ENCODE measurements around the gene NEGR1. TPM values are rescaled to one million over a fixed set of nuclear protein-coding genes. Genes with fewer than 3 reads are reported as not detected.

Gene NEGR1
- total RNA-seq, 4 donors from 2014 or later: 7.0 to 10.0 (median 8.1) TPM

DNA sequence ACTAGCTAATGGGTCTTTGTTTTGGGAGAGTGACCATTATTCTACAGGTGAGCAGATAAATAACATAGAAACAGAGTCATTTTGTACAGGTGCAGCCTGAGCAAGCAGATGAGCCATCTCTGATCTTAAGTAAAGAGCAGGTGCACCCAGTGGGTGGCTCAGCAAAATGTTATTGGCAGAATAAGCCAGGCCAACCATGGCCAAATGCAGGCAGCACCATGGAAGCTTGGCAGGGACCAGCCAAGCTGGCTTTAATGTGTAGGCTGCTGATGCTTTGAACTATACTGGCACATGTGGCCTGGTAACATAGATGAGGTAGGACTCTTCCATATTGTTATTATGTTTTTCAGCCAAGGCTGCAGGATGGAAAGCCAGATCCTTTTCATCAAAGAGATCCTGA, 648.2 kb downstream of the NEGR1 start:
- Histone ChIP-seq H3K36me3 (no peaks in the 10 kb centered on the region), H3K4me1 (no peaks in the 10 kb centered on the region), H3K27ac (no peak overlapping the region), H3K9me3 (no peaks in the 10 kb centered on the region), H3K27me3 (no peaks in the 10 kb centered on the region), H3K4me3 (no peak overlapping the region)
- no peak for DNase-seq
- TF ChIP-seq POLR2AphosphoS5 (IDR thresholded peaks at IDR 0.05) (no peak), EP300 (IDR thresholded peaks at IDR 0.05; ENCODE audit: low read depth) (no peak), POLR2A (IDR thresholded peaks at IDR 0.05) (no peak)
- TF ChIP-seq, protein P1, sequence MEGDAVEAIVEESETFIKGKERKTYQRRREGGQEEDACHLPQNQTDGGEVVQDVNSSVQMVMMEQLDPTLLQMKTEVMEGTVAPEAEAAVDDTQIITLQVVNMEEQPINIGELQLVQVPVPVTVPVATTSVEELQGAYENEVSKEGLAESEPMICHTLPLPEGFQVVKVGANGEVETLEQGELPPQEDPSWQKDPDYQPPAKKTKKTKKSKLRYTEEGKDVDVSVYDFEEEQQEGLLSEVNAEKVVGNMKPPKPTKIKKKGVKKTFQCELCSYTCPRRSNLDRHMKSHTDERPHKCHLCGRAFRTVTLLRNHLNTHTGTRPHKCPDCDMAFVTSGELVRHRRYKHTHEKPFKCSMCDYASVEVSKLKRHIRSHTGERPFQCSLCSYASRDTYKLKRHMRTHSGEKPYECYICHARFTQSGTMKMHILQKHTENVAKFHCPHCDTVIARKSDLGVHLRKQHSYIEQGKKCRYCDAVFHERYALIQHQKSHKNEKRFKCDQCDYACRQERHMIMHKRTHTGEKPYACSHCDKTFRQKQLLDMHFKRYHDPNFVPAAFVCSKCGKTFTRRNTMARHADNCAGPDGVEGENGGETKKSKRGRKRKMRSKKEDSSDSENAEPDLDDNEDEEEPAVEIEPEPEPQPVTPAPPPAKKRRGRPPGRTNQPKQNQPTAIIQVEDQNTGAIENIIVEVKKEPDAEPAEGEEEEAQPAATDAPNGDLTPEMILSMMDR (IDR thresholded peaks at IDR 0.05): no peak
- intact Hi-C loops (cut with DNase I; ENCODE audit: low total_unique reads) (no loop called here), in situ Hi-C loops (cut with MboI; ENCODE audit: low pct_ligation_motif_present in 1 of 4, low pct_unique_long_range_greater_than_20kb in 1 of 4, low sequenced_read_pairs in 3 of 4) (no loop called here)

DNA sequence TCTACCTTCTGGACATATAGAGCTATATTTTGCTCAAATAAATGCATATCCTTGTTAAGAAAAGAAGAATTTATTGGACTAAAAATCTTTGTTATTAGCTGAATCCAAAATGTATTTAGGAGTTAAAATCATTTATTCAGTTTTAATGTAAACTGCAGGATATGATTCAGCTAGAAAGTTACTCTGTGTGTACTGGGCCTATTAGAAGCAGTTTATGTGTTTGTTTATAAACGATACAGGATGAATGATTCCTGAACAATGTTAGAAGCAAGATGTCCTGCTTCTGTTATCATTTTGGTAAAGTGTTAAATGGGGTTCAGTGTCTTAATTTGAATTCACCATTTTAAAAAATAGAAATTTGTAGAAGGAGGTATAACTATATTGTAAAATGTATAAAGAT, 652.3 kb downstream of the NEGR1 start:
- in situ Hi-C loops (cut with MboI; ENCODE audit: low pct_ligation_motif_present in 1 of 4, low pct_unique_long_range_greater_than_20kb in 1 of 4, low sequenced_read_pairs in 3 of 4) (no loop called here), intact Hi-C loops (cut with DNase I; ENCODE audit: low total_unique reads) (no loop called here)
- H3K9me3 ChIP-seq: no peaks in the 10 kb centered on the region
- no peaks in the 10 kb centered on the region for H3K36me3 ChIP-seq
- DNase-seq: no peak
- no peak overlapping the region for H3K4me3 ChIP-seq
- H3K27ac ChIP-seq: no peak overlapping the region
- H3K27me3 ChIP-seq: no peaks in the 10 kb centered on the region
- no peaks in the 10 kb centered on the region for H3K4me1 ChIP-seq
- 74 to 80% methylated on average over 1 of the region's 1 CpG for WGBS, 2 donors (ENCODE audit: low coverage in 1 of 2)
- TF ChIP-seq, protein P1 (IDR thresholded peaks at IDR 0.05): no peak
- TF ChIP-seq POLR2AphosphoS5 (IDR thresholded peaks at IDR 0.05): no peak
- TF ChIP-seq POLR2A (IDR thresholded peaks at IDR 0.05): no peak
- TF ChIP-seq EP300 (IDR thresholded peaks at IDR 0.05; ENCODE audit: low read depth): no peak

DNA sequence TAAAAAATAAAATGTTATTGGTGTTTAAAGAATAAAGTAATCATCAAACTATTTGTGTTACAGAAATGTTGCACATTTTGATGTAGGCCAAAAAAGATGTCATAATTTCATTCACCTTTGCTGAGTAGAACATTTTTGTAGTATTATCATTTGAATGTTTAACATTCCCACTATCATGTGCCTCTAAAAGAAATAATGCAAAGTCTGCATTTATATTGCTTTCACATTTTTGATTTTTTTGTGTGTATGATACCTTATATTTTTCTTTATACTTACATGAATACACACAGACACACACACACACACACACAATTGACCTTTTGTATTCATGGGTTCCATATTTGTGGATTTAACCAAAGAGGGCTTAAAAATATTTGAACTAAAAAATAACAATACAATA, 657.3 kb downstream of the NEGR1 start:
- intact Hi-C loops (cut with DNase I; ENCODE audit: low total_unique reads) (no loop called here), in situ Hi-C loops (cut with MboI; ENCODE audit: low pct_ligation_motif_present in 1 of 4, low pct_unique_long_range_greater_than_20kb in 1 of 4, low sequenced_read_pairs in 3 of 4) (no loop called here)
- no peak for DNase-seq
- Histone ChIP-seq H3K4me3 (no peak overlapping the region), H3K36me3 (no peaks in the 10 kb centered on the region), H3K9me3 (no peaks in the 10 kb centered on the region), H3K27me3 (no peaks in the 10 kb centered on the region), H3K27ac (no peak overlapping the region), H3K4me1 (no peaks in the 10 kb centered on the region)
- TF ChIP-seq, protein P1 (IDR thresholded peaks at IDR 0.05): no peak
- TF ChIP-seq EP300 (IDR thresholded peaks at IDR 0.05; ENCODE audit: low read depth) (no peak), POLR2AphosphoS5 (IDR thresholded peaks at IDR 0.05) (no peak), POLR2A (IDR thresholded peaks at IDR 0.05) (no peak)

GRCh38 chr1:71623888-71624287, 658.5 kb downstream of the NEGR1 start:
- 88 to 93% methylated on average over 1 of the region's 1 CpG for WGBS, 2 donors (ENCODE audit: low coverage in 1 of 2)

More at GRCh38 chr1:71623888-71624287, 658.5 kb downstream of the NEGR1 start:
- no peaks in the 10 kb centered on the region for H3K36me3 ChIP-seq
- no peaks in the 10 kb centered on the region for H3K27me3 ChIP-seq
- in situ Hi-C loops (cut with MboI; ENCODE audit: low pct_ligation_motif_present in 1 of 4, low pct_unique_long_range_greater_than_20kb in 1 of 4, low sequenced_read_pairs in 3 of 4): no loop called here
- H3K27ac ChIP-seq: no peak overlapping the region
- no peaks in the 10 kb centered on the region for H3K9me3 ChIP-seq
- H3K4me1 ChIP-seq: no peaks in the 10 kb centered on the region
- no peak for DNase-seq
- TF ChIP-seq, protein P1 (IDR thresholded peaks at IDR 0.05): no peak
- TF ChIP-seq EP300 (IDR thresholded peaks at IDR 0.05; ENCODE audit: low read depth): no peak
- no peak for TF ChIP-seq POLR2A (IDR thresholded peaks at IDR 0.05)
- no peak for TF ChIP-seq POLR2AphosphoS5 (IDR thresholded peaks at IDR 0.05)
- H3K4me3 ChIP-seq: no peak overlapping the region
- intact Hi-C loops (cut with DNase I; ENCODE audit: low total_unique reads): no loop called here

All from transverse colon (tissue), 4 donors.